HCT116 (cell line): ENCODE data around the gene CD44. TPM values are rescaled to one million over a fixed set of nuclear protein-coding genes. Genes with fewer than 3 reads are reported as not detected.

Source experiments
- ATAC-seq: fragments of 200-7000 bp; cut with Tn5 transposase; 2 replicates; pipeline ENCODE4 v1.9.1; 2020; ENCODE audit warnings: mild to moderate bottlenecking, moderate library complexity
- BruUV-seq: library from RNA; stranded (reverse); fragments of 400-500 nt; replicated peaks from 2 replicates; lab custom pipeline; 2021; lab: Mats Ljungman, UMichigan
- CTCF ChIA-PET: fragments of 300-600 bp; sonication (Branson Sonifier 250); formaldehyde crosslinking; loops from one replicate; lab custom pipeline; 2021; ENCODE audit warnings: antibody characterized with exemption; lab: Charles Lee
- POLR2A ChIA-PET: fragments of 300-600, 350-600 bp; sonication (Branson Sonifier 250); formaldehyde crosslinking; loops from one replicate; lab custom pipeline; 2021; ENCODE audit warnings: antibody characterized with exemption; lab: Charles Lee
- RAD21 ChIA-PET, 2 experiments: fragments of 300-600 bp; sonication (Branson Sonifier 250); formaldehyde crosslinking; loops; one replicate each; lab custom pipeline; 2023; ENCODE audit warnings: low total read pairs in 2 of 2; ENCODE audit not compliant: uncharacterized antibody in 2 of 2, unreplicated experiment in 2 of 2, low non-redundant PET in 1 of 2; lab: Charles Lee
- DNase-seq: peaks from one replicate; pipeline ENCODE4 v3.0.0-alpha.2; 2010; ENCODE audit warnings: low read depth, low spot score
- H2AFZ ChIP-seq: fragments of 200-600 bp; shearing (Covaris generic), sonication (generic); 2 replicates; pipeline ENCODE4 v1.6.1; 2017; ENCODE audit warnings: low read depth, mixed run types, mixed read lengths, antibody characterized with exemption, low read length; ENCODE audit not compliant: poor library complexity, severe bottlenecking
- H3K27ac ChIP-seq: 2 replicates; pipeline ENCODE4 v1.5.1; 2012; ENCODE audit warnings: low read depth, low read length
- H3K27me3 ChIP-seq: fragments of 200-600 bp; sonication (generic); 2 replicates; pipeline ENCODE4 v1.6.1; 2016; ENCODE audit warnings: mixed run types, low read length, mixed read lengths; ENCODE audit not compliant: insufficient read depth
- H3K36me3 ChIP-seq, 2 experiments: fragments of 200-500 bp in 1 of 2; fragments of 200-600 bp in 1 of 2; sonication (Bioruptor generic) in 1 of 2; sonication (generic) in 1 of 2; 2 replicates each; pipeline versions ENCODE4 v1.5.1 to v1.6.1; 2014 to 2016; ENCODE audit warnings: low read length in 2 of 2, inconsistent platforms in 1 of 2, mixed read lengths in 1 of 2, mixed run types in 1 of 2; ENCODE audit not compliant: insufficient read depth in 2 of 2, control insufficient read depth in 1 of 2
- H3K4me1 ChIP-seq, 2 experiments: fragments of 200-600 bp in 1 of 2; sonication (generic) in 1 of 2; 2 replicates each; pipeline versions ENCODE4 v1.5.1 to v1.6.1; 2012 to 2017; ENCODE audit warnings: low read length in 2 of 2, inconsistent platforms in 1 of 2, mild to moderate bottlenecking in 1 of 2, mixed read lengths in 1 of 2, mixed run types in 1 of 2, moderate library complexity in 1 of 2; ENCODE audit not compliant: insufficient read depth in 2 of 2, control insufficient read depth in 1 of 2
- H3K4me2 ChIP-seq: fragments of 200-600 bp; sonication (generic); 2 replicates; pipeline ENCODE4 v1.6.1; 2017; ENCODE audit warnings: mixed run types, low read length, mixed read lengths
- H3K4me3 ChIP-seq, 2 experiments: fragments of 200-600 bp in 1 of 2; sonication (generic) in 1 of 2; replicated peaks in 1 of 2; 2 replicates each; pipeline ENCODE4 v1.5.1; 2011 to 2016; ENCODE audit warnings: low read length in 2 of 2, control low read depth in 1 of 2, low read depth in 1 of 2, mild to moderate bottlenecking in 1 of 2, mixed read lengths in 1 of 2, mixed run types in 1 of 2
- H3K79me2 ChIP-seq: fragments of 200-600 bp; sonication (generic); 2 replicates; pipeline ENCODE4 v1.6.1; 2017; ENCODE audit warnings: mild to moderate bottlenecking, mixed run types, low read length, moderate library complexity, mixed read lengths; ENCODE audit not compliant: insufficient read depth
- H3K9ac ChIP-seq: fragments of 200-600 bp; sonication (generic); 2 replicates; pipeline ENCODE4 v1.6.1; 2016; ENCODE audit warnings: low read length, mixed read lengths
- H3K9me2 ChIP-seq: fragments of 200-600 bp; sonication (generic), shearing (Covaris generic); 2 replicates; pipeline ENCODE4 v1.6.1; 2017; ENCODE audit warnings: mixed run types, mild to moderate bottlenecking, moderate library complexity; ENCODE audit not compliant: insufficient read depth
- H3K9me3 ChIP-seq, 2 experiments: fragments of 200-500 bp in 1 of 2; fragments of 200-600 bp in 1 of 2; sonication (Bioruptor generic) in 1 of 2; sonication (generic) in 1 of 2; 2 replicates each; pipeline ENCODE4 v1.6.1; 2014 to 2017; ENCODE audit warnings: low read length in 2 of 2, mixed read lengths in 2 of 2, inconsistent platforms in 1 of 2, low read depth in 1 of 2, mild to moderate bottlenecking in 1 of 2, mixed run types in 1 of 2, moderate library complexity in 1 of 2; ENCODE audit not compliant: control insufficient read depth in 1 of 2, insufficient read depth in 1 of 2
- H4K20me1 ChIP-seq: fragments of 200-600 bp; sonication (generic), shearing (Covaris generic); 2 replicates; pipeline ENCODE4 v1.6.1; 2017; ENCODE audit warnings: mixed run types, mild to moderate bottlenecking, moderate library complexity; ENCODE audit not compliant: insufficient read depth
- CTCF ChIP-seq, 3 experiments: fragments of 200-600 bp in 1 of 3; sonication (generic) in 1 of 3; IDR thresholded peaks in 2 of 3; conservative IDR thresholded peaks in 1 of 3; 2 replicates each; pipeline ENCODE4 v1.5.1; 2012 to 2017; ENCODE audit warnings: low read depth in 2 of 3, low read length in 2 of 3, antibody characterized with exemption in 1 of 3, borderline replicate concordance in 1 of 3, control low read depth in 1 of 3, mild to moderate bottlenecking in 1 of 3, mixed read lengths in 1 of 3, mixed run types in 1 of 3, moderate library complexity in 1 of 3; ENCODE audit not compliant: insufficient read depth in 1 of 3
- POLR2AphosphoS5 ChIP-seq: IDR thresholded peaks from 2 replicates; pipeline ENCODE4 v1.6.1; 2011; ENCODE audit warnings: mild to moderate bottlenecking, low read depth, low read length, moderate library complexity
- intact Hi-C: fragments of 100-400 bp; cut with micrococcal nuclease; formaldehyde crosslinking; loops from 2 replicates; pipeline ENCODE4 v1.10.0; 2022
- total RNA-seq: library from RNA; stranded (reverse); gene quantifications from one replicate; pipeline ENCODE4 v1.2.1, GENCODE V29; 2021; ENCODE audit not compliant: unreplicated experiment

CD44 gene
- total RNA-seq, 1 experiment from 2014 or later, result 742 TPM

GRCh38 chr11:35143297-35144135 is 4.5 kb downstream of the CD44 start:
- H3K9ac ChIP-seq, result peak overlapping the region; percentile 55

More at GRCh38 chr11:35143297-35144135, 4.5 kb downstream of the CD44 start:
- H2AFZ ChIP-seq, result no peak overlapping the region
- ATAC-seq, result no peak
- intact Hi-C loops, result loop anchor here (5.0 kb wide), 2 partner anchors 61 to 249 kb away; no protein-coding TSS in a partner anchor
- peak; percentile 13; the same call in 1 of the 2 replicates for TF ChIP-seq POLR2AphosphoS5
- TF ChIP-seq CTCF (IDR thresholded peaks at IDR 0.05 in 2 of 3, conservative IDR thresholded peaks at IDR 0.05 in 1 of 3; ENCODE audit: borderline replicate concordance in 1 of 3, insufficient read depth in 1 of 3, low read depth in 2 of 3, low read length in 2 of 3), result no peak
- TF ChIP-seq, all 23 proteins: peak for 1
- H3K4me1 ChIP-seq, result peaks cover 68 to 88% of the 10 kb centered on the region in 2 experiments
- H3K27me3 ChIP-seq, result no peaks in the 10 kb centered on the region
- RAD21 ChIA-PET, result no interaction called here
- peaks cover 99% of the 10 kb centered on the region for H3K79me2 ChIP-seq
- H3K4me2 ChIP-seq, result peak overlapping the region; percentile 99
- H3K27ac ChIP-seq, result peak overlapping the region; percentile 97
- CTCF ChIA-PET, result no interaction called here
- H3K9me3 ChIP-seq, result no peaks in the 10 kb centered on the region
- H3K9me2 ChIP-seq, result no peaks in the 10 kb centered on the region
- POLR2A ChIA-PET, result interaction anchor here (1.1 to 1.5 kb wide), 2 partner anchors 135 to 137 kb away, joined by 3 read pairs; no protein-coding TSS in a partner anchor
- no peak for DNase-seq
- H4K20me1 ChIP-seq, result 0 out of 2 replicates have a peak, but pooled peaks cover 10% of the 10 kb centered on the region
- H3K36me3 ChIP-seq, result peaks cover 6 to 16% of the 10 kb centered on the region in 2 experiments; a peak in 2 of 4 replicates
- peak overlapping the region in 1 of 2 experiments; percentile 44; a peak in 3 of 4 replicates for H3K4me3 ChIP-seq
- no TSS peak for BruUV-seq
